Ovary (tissue), 9 donors: ENCODE results near the gene RFC4. TPM values are rescaled to one million over a fixed set of nuclear protein-coding genes. Genes with fewer than 3 reads are reported as not detected.

Source experiments
- DNase-seq, 5 donors: peaks; one replicate each; pipeline ENCODE4 v3.0.0-alpha.2; 2019 to 2020
- H3K27ac ChIP-seq, 2 donors: fragments of 200-600 bp; one replicate each; pipeline versions ENCODE4 v1.5.1 to v1.8.0; 2019 to 2022
- H3K27me3 ChIP-seq: fragments of 200-600 bp; one replicate; pipeline ENCODE4 v1.8.0; 2022
- H3K36me3 ChIP-seq: fragments of 200-600 bp; sonication (generic); one replicate; pipeline ENCODE4 v1.5.1; 2019
- H3K4me1 ChIP-seq: one replicate; pipeline ENCODE4 v1.8.1; 2013; ENCODE audit warnings: mild to moderate bottlenecking, moderate library complexity; ENCODE audit not compliant: insufficient read depth
- H3K4me3 ChIP-seq: fragments of 200-600 bp; sonication (generic); one replicate; pipeline ENCODE4 v1.5.1; 2017
- H3K9me3 ChIP-seq, 2 donors: fragments of 200-600 bp in 1 of 2; sonication (generic) in 1 of 2; one replicate each; pipeline versions ENCODE4 v1.5.1 to v1.8.1; 2013 to 2019; ENCODE audit warnings: mild to moderate bottlenecking in 1 of 2, moderate library complexity in 1 of 2
- EP300 ChIP-seq: sonication (generic); formaldehyde crosslinking; IDR thresholded peaks from one replicate; pipeline ENCODE4 v1.6.1; 2017; ENCODE audit warnings: antibody characterized with exemption
- POLR2A ChIP-seq: fragments of 450-650 bp; IDR thresholded peaks from one replicate; pipeline ENCODE4 v1.6.1; 2017; ENCODE audit warnings: antibody characterized with exemption, mild to moderate bottlenecking, moderate library complexity
- WGBS, 3 donors: extraction: QIAGEN DNeasy Blood & Tissue Kit in 1 of 3; methylation state at CpG; one replicate each; pipeline versions ENCODE4 v1.1.5 to v1.1.7; 2013 to 2017; 5-methylcytosine and 5-hydroxymethylcytosine counted together
- intact Hi-C, 4 donors: fragments of 100-400 bp; cut with DNase I; formaldehyde crosslinking; loops; one replicate each; pipeline versions ENCODE4 v1.11.0 to v1.15.1; 2022 to 2023
- polyA plus RNA-seq, 2 donors: library from polyadenylated mRNA; stranded (reverse); fragments of 200-250 nt in 1 of 2; fragments of 350-450 nt in 1 of 2; fragmentation: Illumina TruSeq in 1 of 2; extraction: RNeasy Lipid Tissue Mini Kit (QIAGEN cat#74804) in 1 of 2; gene quantifications; one replicate each; pipeline ENCODE4 v1.2.3, GENCODE V29; 2013 to 2014
- total RNA-seq, 7 donors: library from RNA; depleted of rRNA in 2 of 7; stranded (reverse); fragments of >200 nt in 2 of 7; fragmentation: NEBNext Ultra II Directional in 3 of 7; extraction: Animal tissue kit (Norgen Biotek cat#: 25700) in 3 of 7; gene quantifications; one replicate each; pipeline versions ENCODE4 v1.1.0 to v1.2.4, GENCODE V29; 2016 to 2023
- TF ChIP-seq, protein P1 (sequence below), 3 donors: fragments of 450-650 bp in 2 of 3; fragments of 200-600 bp in 1 of 3; IDR thresholded peaks; one replicate each; pipeline versions ENCODE4 v1.5.1 to v1.8.0; 2016 to 2022; ENCODE audit warnings: antibody characterized with exemption in 3 of 3, mild to moderate bottlenecking in 1 of 3
- donor health status: DM: no; HTN: no; CAD: no; lungs with moderate emphysema.
- donor health status: DM: no; HTN: no; CAD: no.
- donor health status: Bipolar disorder and iron deficiency.
- donor health status: DM: yes; HTN: yes; CAD: no.
- donor health status: DM: no; HTN: no; CAD: no.
- donor health status: DM: yes; HTN: yes; CAD: no.

RFC4 gene
- total and polyA plus RNA-seq, 9 donors: 11.9 to 18.6 (median 13.8) TPM

DNA sequence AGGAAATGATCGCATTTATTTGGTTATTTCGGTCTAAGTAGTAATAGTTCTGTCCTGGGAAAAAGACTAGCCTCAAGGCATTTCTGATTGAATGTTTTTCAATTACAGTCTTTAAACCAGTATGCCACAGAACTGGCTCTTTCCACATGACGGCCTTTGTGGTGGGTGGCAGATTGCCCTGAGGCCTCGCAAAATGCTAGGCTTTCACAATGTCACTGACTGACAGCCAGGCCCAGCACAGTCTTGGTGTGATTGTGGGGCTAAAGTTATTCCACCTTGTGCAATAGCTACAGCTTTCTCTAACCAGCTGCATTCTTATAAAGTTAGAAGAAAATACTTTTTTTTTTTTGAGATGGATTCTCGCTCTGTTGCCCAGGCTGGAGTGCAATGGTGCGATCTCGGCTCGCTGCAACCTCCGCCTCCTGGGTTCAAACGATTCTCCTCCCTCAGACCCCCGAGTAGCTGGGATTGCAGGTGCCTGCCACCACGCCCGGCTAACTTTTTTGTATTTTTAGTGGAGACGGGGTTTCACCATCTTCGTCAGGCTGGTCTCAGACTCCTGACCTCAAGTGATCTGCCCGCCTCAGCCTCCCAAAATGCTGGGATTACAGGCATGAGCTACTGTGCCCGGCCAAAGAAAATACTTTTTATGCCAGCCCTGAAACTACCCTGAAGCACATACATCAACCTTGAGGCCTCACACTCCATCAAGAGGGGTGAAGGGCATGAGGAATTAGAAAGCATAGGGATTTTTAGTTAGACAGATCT, 33.8 kb upstream of the RFC4 start:
- no peak for DNase-seq
- 85 to 89% (median 88%) methylated on average over 17 of the region's 17 CpGs for WGBS, 3 donors
- intact Hi-C loops: no loop called here
- H3K4me3 ChIP-seq: no peak overlapping the region
- H3K27me3 ChIP-seq: no peaks in the 10 kb centered on the region
- TF ChIP-seq POLR2A (no peak), EP300 (no peak)
- TF ChIP-seq, protein P1, sequence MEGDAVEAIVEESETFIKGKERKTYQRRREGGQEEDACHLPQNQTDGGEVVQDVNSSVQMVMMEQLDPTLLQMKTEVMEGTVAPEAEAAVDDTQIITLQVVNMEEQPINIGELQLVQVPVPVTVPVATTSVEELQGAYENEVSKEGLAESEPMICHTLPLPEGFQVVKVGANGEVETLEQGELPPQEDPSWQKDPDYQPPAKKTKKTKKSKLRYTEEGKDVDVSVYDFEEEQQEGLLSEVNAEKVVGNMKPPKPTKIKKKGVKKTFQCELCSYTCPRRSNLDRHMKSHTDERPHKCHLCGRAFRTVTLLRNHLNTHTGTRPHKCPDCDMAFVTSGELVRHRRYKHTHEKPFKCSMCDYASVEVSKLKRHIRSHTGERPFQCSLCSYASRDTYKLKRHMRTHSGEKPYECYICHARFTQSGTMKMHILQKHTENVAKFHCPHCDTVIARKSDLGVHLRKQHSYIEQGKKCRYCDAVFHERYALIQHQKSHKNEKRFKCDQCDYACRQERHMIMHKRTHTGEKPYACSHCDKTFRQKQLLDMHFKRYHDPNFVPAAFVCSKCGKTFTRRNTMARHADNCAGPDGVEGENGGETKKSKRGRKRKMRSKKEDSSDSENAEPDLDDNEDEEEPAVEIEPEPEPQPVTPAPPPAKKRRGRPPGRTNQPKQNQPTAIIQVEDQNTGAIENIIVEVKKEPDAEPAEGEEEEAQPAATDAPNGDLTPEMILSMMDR (IDR thresholded peaks at IDR 0.05): no peak
- no peaks in the 10 kb centered on the region for H3K9me3 ChIP-seq
- no peaks in the 10 kb centered on the region for H3K4me1 ChIP-seq
- no peaks in the 10 kb centered on the region for H3K36me3 ChIP-seq
- no peak overlapping the region for H3K27ac ChIP-seq

DNA sequence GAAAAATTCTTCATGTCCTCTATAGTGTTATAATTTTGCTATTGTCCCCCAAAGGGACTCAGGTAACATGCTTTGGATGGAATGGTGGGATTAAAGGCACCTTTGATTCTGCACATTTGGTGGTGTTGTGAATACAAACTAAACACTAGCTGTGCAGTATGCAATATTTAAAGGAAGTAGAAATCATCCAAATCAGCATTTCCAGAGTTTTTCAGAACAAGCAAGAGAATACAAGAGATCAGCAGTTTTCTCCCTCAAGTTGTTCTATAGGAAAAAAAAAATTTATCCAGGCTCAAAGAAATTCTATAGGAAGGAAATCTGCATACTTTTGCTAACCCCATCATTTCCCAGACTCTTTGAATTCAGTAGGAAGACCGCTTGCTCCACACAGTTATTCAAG, 26.0 kb upstream of the RFC4 start:
- Histone ChIP-seq H3K4me3 (no peak overlapping the region), H3K36me3 (no peaks in the 10 kb centered on the region), H3K9me3 (no peaks in the 10 kb centered on the region), H3K27ac (no peak overlapping the region), H3K4me1 (peaks cover 2% of the 10 kb centered on the region), H3K27me3 (no peaks in the 10 kb centered on the region)
- no peak for TF ChIP-seq EP300
- no peak for TF ChIP-seq POLR2A
- TF ChIP-seq, protein P1 (IDR thresholded peaks at IDR 0.05): no peak
- WGBS, 3 donors: 80 to 92% (median 91%) methylated on average over 1 of the region's 1 CpG
- DNase-seq: no peak
- intact Hi-C loops: no loop called here

DNA sequence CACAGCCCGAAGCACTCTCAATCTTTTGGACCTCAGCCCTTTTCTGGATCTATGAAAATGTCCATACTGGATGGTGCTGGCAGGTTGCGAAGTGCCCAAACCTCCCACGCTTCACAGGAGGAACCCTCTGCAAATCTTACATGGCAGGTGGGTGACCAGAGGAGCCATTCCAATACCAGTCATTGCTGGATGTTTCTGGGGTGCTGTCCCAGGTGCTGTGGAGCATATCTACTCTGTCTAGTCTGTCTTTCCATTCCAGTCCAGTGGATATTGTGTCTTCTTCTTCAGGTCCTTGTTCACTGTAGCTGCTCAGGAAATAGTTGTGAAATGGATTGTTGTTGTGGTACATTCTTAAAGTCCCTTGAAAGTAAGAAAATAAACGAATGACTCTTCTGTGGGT, 25.5 kb upstream of the RFC4 start:
- TF ChIP-seq, protein P1 (IDR thresholded peaks at IDR 0.05): no peak
- no peak for TF ChIP-seq POLR2A
- H3K4me1 ChIP-seq: peaks cover 2% of the 10 kb centered on the region
- H3K27me3 ChIP-seq: no peaks in the 10 kb centered on the region
- H3K4me3 ChIP-seq: no peak overlapping the region
- no peak for DNase-seq
- intact Hi-C loops: no loop called here
- no peaks in the 10 kb centered on the region for H3K9me3 ChIP-seq
- H3K36me3 ChIP-seq: no peaks in the 10 kb centered on the region
- no peak overlapping the region for H3K27ac ChIP-seq
- 56 to 73% (median 58%) methylated on average over 4 of the region's 4 CpGs for WGBS, 3 donors

DNA sequence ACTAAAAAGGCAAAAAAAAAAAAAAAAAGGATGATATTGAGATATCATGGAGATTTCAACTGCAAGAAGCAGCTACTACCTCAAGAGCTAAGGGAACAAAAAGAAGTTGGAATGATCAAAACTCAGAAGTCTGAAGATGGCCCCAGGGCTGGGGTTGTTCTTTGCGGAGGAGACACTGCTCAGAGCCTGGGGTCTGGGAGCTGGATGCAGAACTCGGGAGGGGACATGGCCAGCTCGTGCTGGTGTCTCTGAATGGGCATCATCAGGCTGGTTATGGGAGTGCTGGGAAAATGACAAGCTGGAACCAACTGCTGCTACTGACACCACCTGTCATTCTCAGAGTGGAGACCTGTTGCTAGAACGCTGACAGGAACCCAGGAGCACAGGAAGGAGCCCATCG, 22.1 kb upstream of the RFC4 start:
- H3K4me1 ChIP-seq: peaks cover 2% of the 10 kb centered on the region
- WGBS, 3 donors: 20 to 32% (median 24%) methylated on average over 5 of the region's 5 CpGs
- no peaks in the 10 kb centered on the region for H3K36me3 ChIP-seq
- DNase-seq: no peak
- intact Hi-C loops: loop anchor here in 1 of 4 donors (10.0 kb wide), 1 partner anchor 214 kb away; the partner anchor contains the start of gene AHSG
- H3K27me3 ChIP-seq: no peaks in the 10 kb centered on the region
- H3K27ac ChIP-seq: no peak overlapping the region
- no peak overlapping the region for H3K4me3 ChIP-seq
- no peaks in the 10 kb centered on the region for H3K9me3 ChIP-seq
- TF ChIP-seq, protein P1 (IDR thresholded peaks at IDR 0.05): no peak
- TF ChIP-seq POLR2A (no peak), EP300 (no peak)
